Measurements from ENCODE around the gene BMP2.

The BMP2 gene

GRCh38 chr20:6768228-6769140 is 998 bp downstream of the BMP2 start:
- H4K91ac ChIP-seq (ENCODE audit: low read length), result peak overlapping the region; percentile 18
- H3K23ac ChIP-seq (ENCODE audit: low read length in 2 of 2), result peak overlapping the region in 1 of 2 experiments; percentile 16
- peak overlapping the region in 1 of 2 experiments; percentile 17 for H3K4ac ChIP-seq (ENCODE audit: low read depth in 1 of 2, low read length in 2 of 2)
- peak overlapping the region; percentile 42 for H2AFZ ChIP-seq (ENCODE audit: low read depth, low read length)
- H3K36me3 ChIP-seq (ENCODE audit: control insufficient read depth in 1 of 2, insufficient read depth in 2 of 2, low read depth in 1 of 2, low read length in 2 of 2), result peaks cover 0 to 19% of the 10 kb centered on the region in 2 experiments
- peak overlapping the region in 1 of 2 experiments; percentile 78 for H3K14ac ChIP-seq (ENCODE audit: low read length in 2 of 2)
- no peak overlapping the region for H4K8ac ChIP-seq (ENCODE audit: low read length)
- H3K9ac ChIP-seq (ENCODE audit: low read length), result peak overlapping the region; percentile 87
- peak overlapping the region; percentile 71 to 88 for H3K4me3 ChIP-seq (ENCODE audit: insufficient read depth in 1 of 2, low read depth in 1 of 2, low read length in 2 of 2)
- H3K9me3 ChIP-seq (ENCODE audit: control insufficient read depth, low read length), result no peaks in the 10 kb centered on the region
- no peak overlapping the region for H3K27ac ChIP-seq (ENCODE audit: low read length, poor library complexity, severe bottlenecking)
- no peak overlapping the region for H2AK5ac ChIP-seq (ENCODE audit: low read length, severe bottlenecking)
- H3K27me3 ChIP-seq (ENCODE audit: control insufficient read depth in 1 of 2, insufficient read depth in 1 of 2, low read length in 2 of 2), result peaks cover 3 to 45% of the 10 kb centered on the region in 2 experiments
- H3K79me1 ChIP-seq (replicated peaks; ENCODE audit: low read length, poor library complexity, severe bottlenecking), result no peaks in the 10 kb centered on the region
- peak overlapping the region in 1 of 2 experiments; percentile 45 for H2BK12ac ChIP-seq (ENCODE audit: low read length in 2 of 2)
- WGBS, result 2% methylated on average over 46 of the region's 70 CpGs
- peak overlapping the region; percentile 49 for H2BK15ac ChIP-seq (ENCODE audit: low read depth, poor library complexity, severe bottlenecking)
- DNase-seq, result peak; percentile 61
- peak overlapping the region; percentile 91 for H3K4me2 ChIP-seq (ENCODE audit: low read length, poor library complexity, severe bottlenecking)
- H3K4me1 ChIP-seq (ENCODE audit: control insufficient read depth, insufficient read depth, low read depth, low read length), result peaks cover 23% of the 10 kb centered on the region
- peak overlapping the region; percentile 52 to 71 for H3K18ac ChIP-seq (ENCODE audit: low read depth in 1 of 2, low read length in 2 of 2)
- H2BK5ac ChIP-seq (ENCODE audit: low read depth, low read length, poor library complexity, severe bottlenecking), result no peak overlapping the region
- no peak overlapping the region for H2BK120ac ChIP-seq (ENCODE audit: low read depth, low read length)

GRCh38 chr20:6769903-6770785 is 2.7 kb downstream of the BMP2 start:
- Histone ChIP-seq H3K18ac (ENCODE audit: low read depth in 1 of 2, low read length in 2 of 2) (peak overlapping the region; percentile 66 to 83), H2AK5ac (ENCODE audit: low read length, severe bottlenecking) (no peak overlapping the region), H3K27me3 (ENCODE audit: control insufficient read depth in 1 of 2, insufficient read depth in 1 of 2, low read length in 2 of 2) (peaks cover 3 to 42% of the 10 kb centered on the region in 2 experiments), H3K9ac (ENCODE audit: low read length) (peak overlapping the region; percentile 87), H2BK12ac (ENCODE audit: low read length in 2 of 2) (peak overlapping the region; percentile 16 to 61), H4K8ac (ENCODE audit: low read length) (peak overlapping the region; percentile 78), H3K4me3 (ENCODE audit: insufficient read depth in 1 of 2, low read depth in 1 of 2, low read length in 2 of 2) (peak overlapping the region; percentile 39 to 88), H3K27ac (ENCODE audit: low read length, poor library complexity, severe bottlenecking) (no peak overlapping the region), H3K23ac (ENCODE audit: low read length in 2 of 2) (peak overlapping the region; percentile 34 to 83), H3K36me3 (ENCODE audit: control insufficient read depth in 1 of 2, insufficient read depth in 2 of 2, low read depth in 1 of 2, low read length in 2 of 2) (peaks cover 0 to 24% of the 10 kb centered on the region in 2 experiments), H2BK5ac (ENCODE audit: low read depth, low read length, poor library complexity, severe bottlenecking) (no peak overlapping the region), H4K91ac (ENCODE audit: low read length) (peak overlapping the region; percentile 84), H3K9me3 (ENCODE audit: control insufficient read depth, low read length) (no peaks in the 10 kb centered on the region), H3K79me1 (replicated peaks; ENCODE audit: low read length, poor library complexity, severe bottlenecking) (no peaks in the 10 kb centered on the region), H3K4me2 (ENCODE audit: low read length, poor library complexity, severe bottlenecking) (peak overlapping the region; percentile 53), H2BK120ac (ENCODE audit: low read depth, low read length) (no peak overlapping the region), H3K4me1 (ENCODE audit: control insufficient read depth, insufficient read depth, low read depth, low read length) (peaks cover 23% of the 10 kb centered on the region), H3K4ac (ENCODE audit: low read depth in 1 of 2, low read length in 2 of 2) (peak overlapping the region; percentile 55 to 75), H2AFZ (ENCODE audit: low read depth, low read length) (peak overlapping the region; percentile 1), H3K14ac (ENCODE audit: low read length in 2 of 2) (peak overlapping the region in 1 of 2 experiments; percentile 26), H2BK15ac (ENCODE audit: low read depth, poor library complexity, severe bottlenecking) (peak overlapping the region; percentile 44)
- WGBS, result 1% methylated on average over 54 of the region's 55 CpGs
- DNase-seq, result peak; percentile 67

GRCh38 chr20:6770786-6771100 is 3.3 kb downstream of the BMP2 start:
- H3K4me2 ChIP-seq (ENCODE audit: low read length, poor library complexity, severe bottlenecking), result no peak overlapping the region
- H3K14ac ChIP-seq (ENCODE audit: low read length in 2 of 2), result no peak overlapping the region
- DNase-seq, result no peak
- no peak overlapping the region for H2BK5ac ChIP-seq (ENCODE audit: low read depth, low read length, poor library complexity, severe bottlenecking)
- H2BK15ac ChIP-seq (ENCODE audit: low read depth, poor library complexity, severe bottlenecking), result no peak overlapping the region
- no peak overlapping the region for H3K4ac ChIP-seq (ENCODE audit: low read depth in 1 of 2, low read length in 2 of 2)
- no peak overlapping the region for H4K91ac ChIP-seq (ENCODE audit: low read length)
- no peak overlapping the region for H2AFZ ChIP-seq (ENCODE audit: low read depth, low read length)
- H4K8ac ChIP-seq (ENCODE audit: low read length), result no peak overlapping the region
- H3K4me1 ChIP-seq (ENCODE audit: control insufficient read depth, insufficient read depth, low read depth, low read length), result peaks cover 23% of the 10 kb centered on the region
- peak overlapping the region in 1 of 2 experiments; percentile 88 for H3K4me3 ChIP-seq (ENCODE audit: insufficient read depth in 1 of 2, low read depth in 1 of 2, low read length in 2 of 2)
- H2BK12ac ChIP-seq (ENCODE audit: low read length in 2 of 2), result no peak overlapping the region
- WGBS, result 17% methylated on average over 2 of the region's 3 CpGs
- peak overlapping the region; percentile 87 for H3K9ac ChIP-seq (ENCODE audit: low read length)
- H3K23ac ChIP-seq (ENCODE audit: low read length in 2 of 2), result no peak overlapping the region
- no peaks in the 10 kb centered on the region for H3K79me1 ChIP-seq (replicated peaks; ENCODE audit: low read length, poor library complexity, severe bottlenecking)
- no peak overlapping the region for H2AK5ac ChIP-seq (ENCODE audit: low read length, severe bottlenecking)
- no peak overlapping the region for H2BK120ac ChIP-seq (ENCODE audit: low read depth, low read length)
- peaks cover 3 to 43% of the 10 kb centered on the region in 2 experiments for H3K27me3 ChIP-seq (ENCODE audit: control insufficient read depth in 1 of 2, insufficient read depth in 1 of 2, low read length in 2 of 2)
- H3K27ac ChIP-seq (ENCODE audit: low read length, poor library complexity, severe bottlenecking), result no peak overlapping the region
- H3K9me3 ChIP-seq (ENCODE audit: control insufficient read depth, low read length), result no peaks in the 10 kb centered on the region
- H3K36me3 ChIP-seq (ENCODE audit: control insufficient read depth in 1 of 2, insufficient read depth in 2 of 2, low read depth in 1 of 2, low read length in 2 of 2), result peaks cover 0 to 29% of the 10 kb centered on the region in 2 experiments
- H3K18ac ChIP-seq (ENCODE audit: low read depth in 1 of 2, low read length in 2 of 2), result no peak overlapping the region
